C4-2B (cell line): Measurements from ENCODE around the gene CMIP.

ENCODE experiments used
- ZFX ChIP-seq: fragments of 450-650 bp; IDR thresholded peaks from 2 replicates; pipeline ENCODE4 v1.6.1; 2017
- TF ChIP-seq, protein P1 (sequence below): fragments of 450-650 bp; conservative IDR thresholded peaks from 2 replicates; pipeline ENCODE4 v1.5.1; 2017; ENCODE audit warnings: mild to moderate bottlenecking

DNA sequence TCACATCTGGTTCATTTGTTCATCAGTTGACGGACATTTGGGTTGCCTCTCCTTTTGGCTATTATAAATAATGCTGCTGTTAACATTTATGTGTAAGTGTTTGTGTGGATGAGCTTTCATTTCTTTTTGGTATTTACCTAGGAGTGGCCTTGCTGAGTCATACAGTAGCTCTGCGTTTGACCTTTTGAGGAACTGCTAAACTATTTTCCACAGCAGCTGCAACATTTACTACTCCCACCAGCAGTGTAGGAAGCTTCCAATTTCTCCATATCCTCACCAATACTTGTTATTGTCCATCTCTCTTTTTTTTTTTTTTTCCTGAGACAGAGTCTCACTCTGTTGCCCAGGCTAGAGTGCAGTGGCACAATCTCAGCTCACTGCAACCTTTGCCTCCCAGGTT, 313.8 kb downstream of the CMIP start:
- TF ChIP-seq, protein P1, sequence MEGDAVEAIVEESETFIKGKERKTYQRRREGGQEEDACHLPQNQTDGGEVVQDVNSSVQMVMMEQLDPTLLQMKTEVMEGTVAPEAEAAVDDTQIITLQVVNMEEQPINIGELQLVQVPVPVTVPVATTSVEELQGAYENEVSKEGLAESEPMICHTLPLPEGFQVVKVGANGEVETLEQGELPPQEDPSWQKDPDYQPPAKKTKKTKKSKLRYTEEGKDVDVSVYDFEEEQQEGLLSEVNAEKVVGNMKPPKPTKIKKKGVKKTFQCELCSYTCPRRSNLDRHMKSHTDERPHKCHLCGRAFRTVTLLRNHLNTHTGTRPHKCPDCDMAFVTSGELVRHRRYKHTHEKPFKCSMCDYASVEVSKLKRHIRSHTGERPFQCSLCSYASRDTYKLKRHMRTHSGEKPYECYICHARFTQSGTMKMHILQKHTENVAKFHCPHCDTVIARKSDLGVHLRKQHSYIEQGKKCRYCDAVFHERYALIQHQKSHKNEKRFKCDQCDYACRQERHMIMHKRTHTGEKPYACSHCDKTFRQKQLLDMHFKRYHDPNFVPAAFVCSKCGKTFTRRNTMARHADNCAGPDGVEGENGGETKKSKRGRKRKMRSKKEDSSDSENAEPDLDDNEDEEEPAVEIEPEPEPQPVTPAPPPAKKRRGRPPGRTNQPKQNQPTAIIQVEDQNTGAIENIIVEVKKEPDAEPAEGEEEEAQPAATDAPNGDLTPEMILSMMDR = no peak
- TF ChIP-seq ZFX = no peak
